ENCODE data around the gene CIDEB.

DNA sequence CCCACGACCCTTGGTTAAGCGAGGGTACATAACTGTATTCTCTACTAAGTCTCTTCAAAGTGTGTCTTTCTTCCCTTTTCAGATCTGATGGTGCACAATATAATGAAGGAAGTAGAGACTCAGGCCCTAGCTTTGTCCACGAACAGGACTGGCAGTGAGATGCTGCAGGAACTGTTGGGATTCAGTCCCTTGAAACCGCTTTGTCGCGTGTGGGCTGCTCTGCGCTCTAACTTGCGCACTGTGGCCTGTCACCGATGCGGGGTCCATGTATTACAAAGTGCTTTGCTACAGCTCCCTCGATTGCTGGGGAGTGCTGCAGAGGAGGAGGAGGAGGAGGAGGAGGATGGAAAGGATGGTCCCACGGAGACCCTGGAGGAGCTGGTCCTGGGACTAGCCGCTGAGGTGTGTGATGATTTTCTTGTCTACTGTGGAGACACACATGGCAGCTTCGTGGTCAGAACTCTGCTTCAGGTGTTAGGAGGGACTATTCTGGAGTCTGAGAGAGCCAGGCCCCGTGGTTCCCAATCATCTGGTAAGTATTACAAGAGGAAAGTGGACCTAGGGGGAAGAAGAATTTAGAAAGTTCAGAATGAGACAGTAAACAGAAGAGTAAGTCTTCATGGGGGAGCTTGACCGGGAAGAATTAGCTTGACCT lies 7.3 kb downstream of the CIDEB start:
- TF ChIP-seq ESRRG (CRISPR knock-in tag; IDR thresholded peaks at IDR 0.05) (no peak), ARNTL (CRISPR knock-in tag; IDR thresholded peaks at IDR 0.05; ENCODE audit: borderline replicate concordance, low read depth) (no peak), ZNF565 (CRISPR knock-in tag; conservative IDR thresholded peaks at IDR 0.05; ENCODE audit: low read depth) (no peak), TOX (CRISPR knock-in tag; IDR thresholded peaks at IDR 0.05; ENCODE audit: borderline replicate concordance) (no peak)
